GM18951 (cell line): ENCODE data around the gene TMPRSS9.

Experiments used
- POLR2A ChIP-seq: IDR thresholded peaks from 4 replicates; pipeline ENCODE4 v1.6.1; 2011; ENCODE audit warnings: mild to moderate bottlenecking; ENCODE audit not compliant: insufficient read length, insufficient read depth; ENCODE audit errors: extremely low read depth
- in situ Hi-C: fragments of 300-500 bp; cut with MboI; formaldehyde crosslinking; loops from one replicate; pipeline ENCODE4 v1.12.0; 2022; ENCODE audit warnings: low sequenced_read_pairs, mixed read lengths, inconsistent platforms; ENCODE audit not compliant: unreplicated experiment

TMPRSS9 gene

GRCh38 chr19:2372076-2372612 is 12.1 kb downstream of the TMPRSS9 start:
- in situ Hi-C loops = no loop called here
- TF ChIP-seq POLR2A = no peak

- in situ Hi-C loops = no loop called here
These were observed 14.7 kb downstream of the TMPRSS9 start for GRCh38 chr19:2374808-2375207.

GRCh38 chr19:2375353-2376121 is 15.5 kb downstream of the TMPRSS9 start:
- in situ Hi-C loops = no loop called here
- no peak for TF ChIP-seq POLR2A

More at GRCh38 chr19:2374808-2375207, 14.7 kb downstream of the TMPRSS9 start:
- no peak for TF ChIP-seq POLR2A

GRCh38 chr19:2376784-2377519 is 16.9 kb downstream of the TMPRSS9 start:
- no peak for TF ChIP-seq POLR2A
- in situ Hi-C loops = no loop called here

GRCh38 chr19:2380567-2380966 is 20.5 kb downstream of the TMPRSS9 start:
- in situ Hi-C loops = no loop called here
- TF ChIP-seq POLR2A = no peak

- in situ Hi-C loops = no loop called here
- no peak for TF ChIP-seq POLR2A
These were observed 21.2 kb downstream of the TMPRSS9 start for GRCh38 chr19:2381148-2381820.

GRCh38 chr19:2382530-2383222 is 22.6 kb downstream of the TMPRSS9 start:
- TF ChIP-seq POLR2A = no peak
- in situ Hi-C loops = no loop called here

- no peak for TF ChIP-seq POLR2A
- in situ Hi-C loops = no loop called here
These were observed 25.1 kb downstream of the TMPRSS9 start for GRCh38 chr19:2385053-2385721.

- in situ Hi-C loops = no loop called here
These were observed 27.6 kb downstream of the TMPRSS9 start for GRCh38 chr19:2387367-2388288.

GRCh38 chr19:2389594-2389993 is 29.5 kb downstream of the TMPRSS9 start:
- in situ Hi-C loops = no loop called here
- no peak for TF ChIP-seq POLR2A

More at GRCh38 chr19:2387367-2388288, 27.6 kb downstream of the TMPRSS9 start:
- TF ChIP-seq POLR2A = no peak

GRCh38 chr19:2391118-2391725 is 31.2 kb downstream of the TMPRSS9 start:
- in situ Hi-C loops = no loop called here
- TF ChIP-seq POLR2A = no peak
